A549 (cell line): Measurements from ENCODE around the gene TNF. TPM values are rescaled to one million over a fixed set of nuclear protein-coding genes. Genes with fewer than 3 reads are reported as not detected.

Source experiments
- ATAC-seq, 2 experiments: fragments of 200-7000 bp in 1 of 2; fragments of >200 bp in 1 of 2; cut with Nextera tagmentation in 1 of 2; cut with Tn5 transposase in 1 of 2; 3 replicates each; pipeline versions ENCODE4 v1.8.0 to v1.9.1; 2018 to 2020; ENCODE audit warnings: mild to moderate bottlenecking in 1 of 2, moderate library complexity in 1 of 2
- CTCF ChIA-PET: fragments of 300-600 bp; sonication (Branson Sonifier 250); formaldehyde crosslinking; extraction: SDS; loops from one replicate; lab custom pipeline; 2021; ENCODE audit warnings: antibody characterized with exemption, inconsistent platforms; lab: Yijun Ruan, JAX
- POLR2A ChIA-PET: fragments of 350-600 bp; formaldehyde crosslinking; extraction: SDS; loops from one replicate; lab custom pipeline; 2021; ENCODE audit warnings: antibody characterized with exemption, inconsistent platforms; lab: Yijun Ruan, JAX
- DNase-seq, 2 experiments: peaks; one replicate each; pipeline versions ENCODE4 v3.0.0 to v3.0.0-alpha.2; 2011 to 2016; ENCODE audit warnings: low read depth in 1 of 2, low spot score in 1 of 2
- FAIRE-seq: peaks from 2 replicates; lab custom pipeline; 2011; peaks lifted over from hg19 to GRCh38; lab: Jason Lieb, UNC
- H3K27ac ChIP-seq, 2 experiments: fragments of >200 bp; sonication (Bioruptor Twin); formaldehyde crosslinking; 3 replicates each; pipeline ENCODE4 v1.5.1; 2016 to 2017
- H3K4me1 ChIP-seq: fragments of >200 bp; sonication (Bioruptor Twin); formaldehyde crosslinking; 3 replicates; pipeline ENCODE4 v1.6.1; 2016
- H3K4me2 ChIP-seq: fragments of >200 bp; sonication (Bioruptor Twin); formaldehyde crosslinking; 3 replicates; pipeline ENCODE4 v1.6.1; 2016
- H3K4me3 ChIP-seq: fragments of >200 bp; sonication (Bioruptor Twin); formaldehyde crosslinking; 3 replicates; pipeline ENCODE4 v1.5.1; 2016
- H3K9me3 ChIP-seq: fragments of >200 bp; sonication (Bioruptor Twin); formaldehyde crosslinking; 3 replicates; pipeline ENCODE4 v1.6.1; 2016
- BHLHE40 ChIP-seq: IDR thresholded peaks from 2 replicates; pipeline ENCODE4 v1.6.1; 2012; ENCODE audit warnings: low read depth, low read length, inconsistent platforms
- CTCF ChIP-seq: fragments of >200 bp; sonication (Bioruptor Twin); formaldehyde crosslinking; IDR thresholded peaks from 3 replicates; pipeline ENCODE4 v1.5.1; 2016
- E2F6 ChIP-seq: IDR thresholded peaks from 2 replicates; pipeline ENCODE4 v1.6.1; 2012; ENCODE audit warnings: low read depth, borderline replicate concordance
- EHMT2 ChIP-seq: fragments of 200-600 bp; sonication (generic); IDR thresholded peaks from 2 replicates; pipeline ENCODE4 v1.6.1; 2016; ENCODE audit warnings: antibody characterized with exemption, low read depth, mild to moderate bottlenecking, moderate library complexity
- ELK1 ChIP-seq: fragments of 150-350 bp; IDR thresholded peaks from 2 replicates; pipeline ENCODE4 v1.6.1; 2014; ENCODE audit warnings: low read depth, mild to moderate bottlenecking, low read length
- FOSB ChIP-seq: fragments of 250-450 bp; sonication (Bioruptor Pico); IDR thresholded peaks from 2 replicates; pipeline ENCODE4 v1.5.0; 2020; ENCODE audit warnings: mild to moderate bottlenecking, moderate library complexity
- HDAC2 ChIP-seq: fragments of 200-600 bp; sonication (generic); IDR thresholded peaks from 2 replicates; pipeline ENCODE4 v1.6.1; 2016
- HMGXB4 ChIP-seq: fragments of 250-450 bp; sonication (Bioruptor Pico); IDR thresholded peaks from 2 replicates; pipeline ENCODE4 v1.5.0; 2021; ENCODE audit warnings: mild to moderate bottlenecking, moderate library complexity, borderline replicate concordance
- HOXB13 ChIP-seq: fragments of 250-450 bp; sonication (Bioruptor Pico); IDR thresholded peaks from 2 replicates; pipeline ENCODE4 v1.5.0; 2020; ENCODE audit warnings: low read depth, mild to moderate bottlenecking, moderate library complexity
- JUN ChIP-seq, 2 experiments: fragments of >200 bp; sonication (Bioruptor Twin); formaldehyde crosslinking; IDR thresholded peaks; 2 replicates in 1 of 2; 3 replicates in 1 of 2; pipeline ENCODE4 v1.6.1; 2016 to 2017
- MAZ ChIP-seq: fragments of 150-350 bp; IDR thresholded peaks from 2 replicates; pipeline ENCODE4 v1.6.1; 2014; ENCODE audit warnings: antibody characterized with exemption, low read depth, low read length, borderline replicate concordance
- NPAS2 ChIP-seq: fragments of 250-450 bp; sonication (Bioruptor Pico); IDR thresholded peaks from 2 replicates; pipeline ENCODE4 v1.8.0; 2022; ENCODE audit warnings: mild to moderate bottlenecking, moderate library complexity, borderline replicate concordance
- POLR2AphosphoS2 ChIP-seq: conservative IDR thresholded peaks from 2 replicates; pipeline ENCODE4 v1.6.1; 2012; ENCODE audit warnings: low read length, improper control_type of control experiment, inconsistent platforms
- RARB ChIP-seq: fragments of 250-450 bp; sonication (Bioruptor Pico); IDR thresholded peaks from 2 replicates; pipeline ENCODE4 v1.8.0; 2021; ENCODE audit warnings: mild to moderate bottlenecking, moderate library complexity
- RCOR1 ChIP-seq: fragments of 150-350 bp; IDR thresholded peaks from 2 replicates; pipeline ENCODE4 v1.6.1; 2014; ENCODE audit warnings: antibody characterized with exemption, low read length, low read depth
- RFX5 ChIP-seq: fragments of 450-650 bp; IDR thresholded peaks from 2 replicates; pipeline ENCODE4 v1.7.1; 2014; ENCODE audit warnings: antibody characterized with exemption, mild to moderate bottlenecking, moderate library complexity
- SMC3 ChIP-seq: fragments of >200 bp; sonication (Bioruptor Twin); formaldehyde crosslinking; IDR thresholded peaks from 3 replicates; pipeline ENCODE4 v1.6.1; 2018; ENCODE audit warnings: inconsistent platforms
- SREBF2 ChIP-seq: fragments of 450-650 bp; IDR thresholded peaks from 2 replicates; pipeline ENCODE4 v1.6.1; 2014; ENCODE audit warnings: mild to moderate bottlenecking, moderate library complexity
- TP53 ChIP-seq: fragments of 250-450 bp; sonication (Bioruptor Pico); IDR thresholded peaks from 2 replicates; pipeline ENCODE4 v1.5.0; 2021; ENCODE audit warnings: mild to moderate bottlenecking, moderate library complexity
- ZFP36 ChIP-seq: fragments of 450-650 bp; IDR thresholded peaks from 2 replicates; pipeline ENCODE4 v1.6.1; 2014; ENCODE audit warnings: borderline replicate concordance; ENCODE audit not compliant: partially characterized antibody
- WGBS: methylation state at CpG from one replicate; pipeline ENCODE4 v1.1.6; 2017; ENCODE audit errors: missing lambda C conversion rate; 5-methylcytosine and 5-hydroxymethylcytosine counted together
- polyA plus RNA-seq, 4 experiments: library from polyadenylated mRNA; depleted of rRNA in 3 of 4; stranded (reverse); fragments of >200 nt; fragmentation: RNase III in 1 of 4; extraction: RNeasy Plus Mini Kit Qiagen cat#74134 plus additional on column Dnase treatment in 1 of 4; gene quantifications; 2 replicates in 3 of 4; 3 replicates in 1 of 4; pipeline ENCODE4 v1.2.3, GENCODE V29; 2011 to 2017

Gene TNF
- polyA plus RNA-seq, 2 of the 4 experiments (the other 2 are of a cell fraction): not detected

GRCh38 chr6:31597006-31597405, 21.6 kb downstream of the TNF start:
- FAIRE-seq (no peak), ATAC-seq (peak; percentile 77 to 85), DNase-seq (peak; percentile 39 to 40)
- H3K4me3 ChIP-seq: no peak overlapping the region
- ChIA-PET CTCF (interaction anchor here (0.6 to 14.3 kb wide), 14 partner anchors 10 to 519 kb away, joined by 3 to 338 read pairs (median 4); partner anchors contain the start of genes ATP6V1G2, DDX39B, LST1 and LTB), POLR2A (interaction anchor here (1.0 kb wide), 1 partner anchor 55 kb away, joined by 3 read pairs; the partner anchor contains the start of gene DDX39B)
- WGBS: 0% methylated on average over 2 of the region's 2 CpGs
- no peaks in the 10 kb centered on the region for H3K4me1 ChIP-seq
- TF ChIP-seq ZFP36 (no peak), RARB (CRISPR knock-in tag) (no peak), HOXB13 (no peak), SMC3 (peak; percentile 45; the same call in 2 of the 3 replicates), BHLHE40 (no peak), TP53 (CRISPR knock-in tag) (no peak), NPAS2 (CRISPR knock-in tag) (no peak), HDAC2 (no peak), ELK1 (no peak), JUN (IDR thresholded peaks at IDR 0.05) (no peak), SREBF2 (no peak), CTCF (peak; percentile 37; the same call in 2 of the 3 replicates), EHMT2 (no peak), MAZ (no peak)
- H3K27ac ChIP-seq: no peak overlapping the region
- H3K9me3 ChIP-seq: no peaks in the 10 kb centered on the region
- H3K4me2 ChIP-seq: no peak overlapping the region

GRCh38 chr6:31607317-31607716, 32.0 kb downstream of the TNF start:
- Histone ChIP-seq H3K4me1 (no peaks in the 10 kb centered on the region), H3K4me3 (no peak overlapping the region), H3K27ac (no peak overlapping the region), H3K4me2 (no peak overlapping the region), H3K9me3 (no peaks in the 10 kb centered on the region)
- ChIA-PET POLR2A (no interaction called here), CTCF (interaction anchor here (1.2 to 3.1 kb wide), 2 partner anchors 9 to 27 kb away, joined by 4 to 13 read pairs; no protein-coding TSS in a partner anchor)
- no peak for FAIRE-seq
- ATAC-seq: no peak
- DNase-seq: no peak
- TF ChIP-seq POLR2AphosphoS2 (no peak), FOSB (CRISPR knock-in tag) (no peak), CTCF (no peak), RFX5 (no peak), HMGXB4 (CRISPR knock-in tag) (no peak), RCOR1 (no peak), E2F6 (no peak)
- WGBS: 71% methylated on average over 1 of the region's 1 CpG
